Upper lobe of left lung (tissue), 4 donors: ENCODE data around the gene OLIG1.

Source experiments
- CTCF ChIP-seq, 6 experiments: fragments of 450-650 bp in 4 of 6; fragments of 200-600 bp in 2 of 6; sonication (generic) in 2 of 6; IDR thresholded peaks; one replicate each; pipeline ENCODE4 v1.5.1; 2016 to 2019; ENCODE audit warnings: antibody characterized with exemption in 6 of 6
- EP300 ChIP-seq, 4 donors: sonication (generic); formaldehyde crosslinking; IDR thresholded peaks; one replicate each; pipeline ENCODE4 v1.5.1; 2017; ENCODE audit warnings: antibody characterized with exemption in 4 of 4, control low read depth in 2 of 4
- POLR2A ChIP-seq, 4 donors: fragments of 450-650 bp; IDR thresholded peaks; one replicate each; pipeline ENCODE4 v1.5.1; 2016 to 2017; ENCODE audit warnings: antibody characterized with exemption in 4 of 4, mild to moderate bottlenecking in 2 of 4
- POLR2AphosphoS5 ChIP-seq, 2 donors: sonication (generic); formaldehyde crosslinking; IDR thresholded peaks; one replicate each; pipeline ENCODE4 v1.5.1; 2017; ENCODE audit warnings: antibody characterized with exemption in 2 of 2

- TF ChIP-seq CTCF (IDR thresholded peaks at IDR 0.05) (no peak), POLR2AphosphoS5 (IDR thresholded peaks at IDR 0.05) (no peak), POLR2A (IDR thresholded peaks at IDR 0.05) (no peak), EP300 (IDR thresholded peaks at IDR 0.05) (no peak)
These were observed 13.9 kb upstream of the OLIG1 start for GRCh38 chr21:33055991-33056390.
